ENCODE data around the gene ARHGEF16. TPM values are rescaled to one million over a fixed set of nuclear protein-coding genes. Genes with fewer than 3 reads are reported as not detected.

ARHGEF16 gene
- total RNA-seq, 1 donor from 2014 or later = 1.6 TPM

- no peak for DNase-seq (ENCODE audit: low spot score)
Observed at GRCh38 chr1:3498986-3499385, 44.5 kb downstream of the ARHGEF16 start.

- DNase-seq (ENCODE audit: low spot score) = no peak
Observed at GRCh38 chr1:3499611-3500010, 45.1 kb downstream of the ARHGEF16 start.

GRCh38 chr1:3500265-3500835 lies 45.9 kb downstream of the ARHGEF16 start:
- no peak for DNase-seq (ENCODE audit: low spot score)

- no peak for DNase-seq (ENCODE audit: low spot score)
Observed at GRCh38 chr1:3501437-3501836, 47.0 kb downstream of the ARHGEF16 start.

GRCh38 chr1:3501856-3502640 lies 47.6 kb downstream of the ARHGEF16 start:
- no peak for DNase-seq (ENCODE audit: low spot score)

GRCh38 chr1:3502641-3503524 lies 48.4 kb downstream of the ARHGEF16 start:
- DNase-seq (ENCODE audit: low spot score) = no peak

GRCh38 chr1:3503525-3503886 lies 49.0 kb downstream of the ARHGEF16 start:
- no peak for DNase-seq (ENCODE audit: low spot score)

- DNase-seq (ENCODE audit: low spot score) = peak; percentile 93
Observed at GRCh38 chr1:3504151-3504821, 49.8 kb downstream of the ARHGEF16 start.

- DNase-seq (ENCODE audit: low spot score) = no peak
Observed at GRCh38 chr1:3504822-3505153, 50.3 kb downstream of the ARHGEF16 start.

GRCh38 chr1:3505161-3505560 lies 50.7 kb downstream of the ARHGEF16 start:
- DNase-seq (ENCODE audit: low spot score) = no peak

- DNase-seq (ENCODE audit: low spot score) = no peak
Observed at GRCh38 chr1:3506041-3506440, 51.6 kb downstream of the ARHGEF16 start.

- DNase-seq (ENCODE audit: low spot score) = no peak
Observed at GRCh38 chr1:3506943-3507342, 52.5 kb downstream of the ARHGEF16 start.

GRCh38 chr1:3507636-3508275 lies 53.3 kb downstream of the ARHGEF16 start:
- no peak for DNase-seq (ENCODE audit: low spot score)

- no peak for DNase-seq (ENCODE audit: low spot score)
Observed at GRCh38 chr1:3508757-3509415, 54.4 kb downstream of the ARHGEF16 start.

- no peak for DNase-seq (ENCODE audit: low spot score)
Observed at GRCh38 chr1:3509721-3510120, 55.3 kb downstream of the ARHGEF16 start.

GRCh38 chr1:3510136-3510955 lies 55.9 kb downstream of the ARHGEF16 start:
- no peak for DNase-seq (ENCODE audit: low spot score)

- DNase-seq (ENCODE audit: low spot score) = no peak
Observed at GRCh38 chr1:3510956-3511250, 56.4 kb downstream of the ARHGEF16 start.

GRCh38 chr1:3511306-3511705 lies 56.8 kb downstream of the ARHGEF16 start:
- no peak for DNase-seq (ENCODE audit: low spot score)

- DNase-seq (ENCODE audit: low spot score) = no peak
Observed at GRCh38 chr1:3511856-3512255, 57.4 kb downstream of the ARHGEF16 start.

GRCh38 chr1:3514404-3514803 lies 59.9 kb downstream of the ARHGEF16 start:
- no peak for DNase-seq (ENCODE audit: low spot score)
